GM21423 (cell line): ENCODE measurements around the gene ZNF668.
"Not testable (repeated sequence)": the region's sequence is repeated elsewhere in the genome, so short reads cannot be mapped to it uniquely, and the experiment has no call there.

Source experiments
- ATAC-seq: cut with Tn5 transposase; IDR thresholded peaks from one replicate; pipeline ENCODE4 v1.9.1; 2021; ENCODE audit warnings: mild to moderate bottlenecking, moderate library complexity; ENCODE audit not compliant: unreplicated experiment

ZNF668 gene

GRCh38 chr16:31016018-31016417, 58.0 kb downstream of the ZNF668 start:
- no peak for ATAC-seq

- ATAC-seq, result not testable (repeated sequence)
Observed at GRCh38 chr16:31013292-31013691, 60.7 kb downstream of the ZNF668 start.

GRCh38 chr16:31011815-31012214, 62.2 kb downstream of the ZNF668 start:
- ATAC-seq, result not testable (repeated sequence)
